HFF-Myc (cell line): Measurements from ENCODE around the gene WDR7.

Experiments used
- DNase-seq: peaks from one replicate; pipeline ENCODE4 v3.0.0-alpha.2; 2011; ENCODE audit warnings: low read depth; ENCODE audit errors: extremely low read depth
- H3K4me3 ChIP-seq: replicated peaks from 2 replicates; pipeline ENCODE4 v1.5.1; 2011; ENCODE audit warnings: low read depth, mild to moderate bottlenecking, control low read depth, low read length
- TF ChIP-seq, protein P1 (sequence below): IDR thresholded peaks from 2 replicates; pipeline ENCODE4 v1.5.1; 2012; ENCODE audit warnings: mild to moderate bottlenecking, low read depth, low read length, control low read depth; ENCODE audit errors: missing control alignments

The WDR7 gene

DNA sequence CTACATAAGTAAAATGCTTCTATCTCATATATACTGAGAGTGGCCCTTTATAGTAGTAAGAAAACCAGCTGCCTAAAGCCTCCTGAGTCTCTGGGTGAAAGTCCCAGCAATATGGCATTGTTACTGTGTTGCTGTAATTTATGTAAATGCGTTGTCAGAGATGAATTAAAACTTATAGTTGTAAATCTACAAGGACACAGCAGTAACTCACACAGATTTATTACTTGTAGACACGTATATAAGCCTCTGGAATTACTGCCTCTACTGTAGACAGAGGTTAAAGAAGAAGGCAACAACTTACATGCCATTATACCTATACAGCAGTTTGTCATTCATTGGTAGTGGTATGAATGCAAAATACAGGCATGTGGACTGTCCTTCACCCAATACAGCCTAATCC, 326.6 kb downstream of the WDR7 start:
- DNase-seq: no peak
- H3K4me3 ChIP-seq: no peak overlapping the region
- TF ChIP-seq, protein P1, sequence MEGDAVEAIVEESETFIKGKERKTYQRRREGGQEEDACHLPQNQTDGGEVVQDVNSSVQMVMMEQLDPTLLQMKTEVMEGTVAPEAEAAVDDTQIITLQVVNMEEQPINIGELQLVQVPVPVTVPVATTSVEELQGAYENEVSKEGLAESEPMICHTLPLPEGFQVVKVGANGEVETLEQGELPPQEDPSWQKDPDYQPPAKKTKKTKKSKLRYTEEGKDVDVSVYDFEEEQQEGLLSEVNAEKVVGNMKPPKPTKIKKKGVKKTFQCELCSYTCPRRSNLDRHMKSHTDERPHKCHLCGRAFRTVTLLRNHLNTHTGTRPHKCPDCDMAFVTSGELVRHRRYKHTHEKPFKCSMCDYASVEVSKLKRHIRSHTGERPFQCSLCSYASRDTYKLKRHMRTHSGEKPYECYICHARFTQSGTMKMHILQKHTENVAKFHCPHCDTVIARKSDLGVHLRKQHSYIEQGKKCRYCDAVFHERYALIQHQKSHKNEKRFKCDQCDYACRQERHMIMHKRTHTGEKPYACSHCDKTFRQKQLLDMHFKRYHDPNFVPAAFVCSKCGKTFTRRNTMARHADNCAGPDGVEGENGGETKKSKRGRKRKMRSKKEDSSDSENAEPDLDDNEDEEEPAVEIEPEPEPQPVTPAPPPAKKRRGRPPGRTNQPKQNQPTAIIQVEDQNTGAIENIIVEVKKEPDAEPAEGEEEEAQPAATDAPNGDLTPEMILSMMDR: no peak

DNA sequence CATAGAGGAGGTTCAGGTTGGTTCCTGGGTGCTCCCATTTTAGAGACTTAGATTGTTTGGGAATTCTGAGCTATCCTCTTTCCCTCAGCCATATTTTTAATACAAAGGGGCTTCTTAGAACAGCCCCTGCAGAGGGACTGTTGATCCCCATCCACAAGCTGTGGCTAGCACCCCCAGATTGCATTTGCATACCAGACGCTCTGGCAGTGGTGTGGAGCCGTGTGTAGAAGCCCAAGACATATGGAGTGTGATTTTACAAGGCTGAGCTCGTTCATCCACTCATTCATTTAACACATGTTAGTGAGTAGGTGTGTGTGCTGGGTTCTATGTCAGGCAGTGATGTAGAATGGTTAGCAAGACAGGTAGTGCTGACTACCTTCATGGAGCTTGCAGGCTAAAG, 329.0 kb downstream of the WDR7 start:
- no peak overlapping the region for H3K4me3 ChIP-seq
- TF ChIP-seq, protein P1: no peak
- no peak for DNase-seq

DNA sequence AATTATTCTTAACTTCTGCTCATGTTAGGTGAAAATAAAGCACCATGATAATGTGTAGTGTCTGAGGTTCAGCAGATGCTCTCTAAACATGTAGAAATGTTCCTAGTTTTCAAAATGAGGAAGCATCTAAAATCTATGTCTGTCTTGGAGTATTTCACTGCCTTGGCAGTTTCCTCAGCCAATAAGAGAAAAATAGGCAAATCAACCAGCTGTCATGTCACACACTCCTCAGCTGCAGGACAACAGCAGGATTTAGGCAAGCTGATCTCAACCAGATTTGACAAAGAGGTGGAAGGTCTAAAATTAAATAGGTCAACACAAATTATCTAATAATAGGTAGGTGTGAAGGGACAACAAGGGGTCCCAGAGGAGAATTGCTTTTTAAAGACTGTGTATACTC, 331.6 kb downstream of the WDR7 start:
- TF ChIP-seq, protein P1: no peak
- H3K4me3 ChIP-seq: no peak overlapping the region
- no peak for DNase-seq

DNA sequence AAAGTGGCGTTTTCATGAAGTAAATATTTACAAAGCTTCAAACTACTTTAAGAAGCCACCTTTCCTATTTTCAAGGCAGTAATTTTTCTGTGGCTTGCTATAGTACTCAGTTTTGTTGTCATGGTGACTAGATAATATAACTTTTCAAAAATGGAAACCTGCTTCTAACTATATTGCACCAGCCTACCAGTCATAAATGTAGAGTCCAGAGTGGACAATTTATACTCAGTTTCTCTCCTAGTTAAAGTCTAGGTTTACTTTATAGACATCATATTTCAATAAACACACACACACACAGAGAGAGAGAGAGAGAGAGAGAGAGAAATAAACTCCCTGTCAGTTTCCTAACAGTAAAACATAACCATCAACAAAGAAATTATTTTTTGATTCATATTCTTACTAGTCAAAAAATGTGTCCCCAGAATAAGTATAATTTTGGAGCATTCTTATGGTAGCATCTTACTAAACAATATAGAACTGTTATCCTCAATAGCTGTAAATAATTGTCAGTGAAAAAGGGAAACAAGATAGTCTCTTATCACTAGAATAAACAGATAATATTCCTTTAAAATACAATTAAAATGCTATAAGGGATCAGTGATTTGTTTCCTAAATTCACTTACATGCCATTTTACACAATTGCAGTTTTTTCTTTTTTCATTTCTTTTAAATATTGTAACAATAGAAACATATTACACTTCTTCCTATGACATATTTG, 332.3 kb downstream of the WDR7 start:
- no peak overlapping the region for H3K4me3 ChIP-seq
- TF ChIP-seq, protein P1: no peak
- DNase-seq: no peak

DNA sequence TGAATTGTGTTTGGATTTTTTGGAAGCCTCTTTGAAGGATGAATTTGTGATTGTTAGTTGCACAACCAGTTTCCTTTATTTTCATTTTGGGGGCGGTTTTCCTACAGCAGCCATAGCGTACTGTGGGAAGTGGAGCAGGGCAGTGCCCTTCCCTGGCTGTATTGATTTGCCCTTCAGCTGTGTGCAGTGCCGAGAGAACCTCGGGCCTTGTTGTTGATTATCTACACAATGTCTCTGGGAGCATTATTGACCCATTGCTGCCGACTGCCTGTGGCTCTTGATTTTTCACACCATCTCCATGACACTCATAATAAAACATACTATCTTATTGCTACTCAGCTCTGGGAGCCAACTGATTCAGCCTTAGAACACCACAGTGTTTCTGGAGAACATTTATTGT, 333.6 kb downstream of the WDR7 start:
- TF ChIP-seq, protein P1: no peak
- no peak overlapping the region for H3K4me3 ChIP-seq
- no peak for DNase-seq

DNA sequence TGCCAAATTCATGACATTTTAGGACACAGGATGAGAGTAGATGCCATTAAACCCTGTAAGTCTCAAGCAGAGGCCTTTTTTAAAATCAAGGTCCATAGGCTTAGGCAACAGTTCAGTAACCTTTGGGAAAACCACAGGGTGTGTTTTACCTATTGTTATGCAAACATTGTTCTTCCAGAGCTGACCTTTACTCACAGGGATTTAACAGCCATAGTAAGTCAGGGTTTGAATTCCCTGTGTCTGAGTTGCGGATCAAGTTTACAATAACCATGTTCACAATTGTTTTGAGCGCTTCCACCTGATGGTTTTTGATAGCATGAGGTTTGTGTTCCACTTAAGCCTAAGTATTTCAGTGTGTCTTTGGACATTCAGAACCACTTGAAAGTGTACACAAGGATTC, 335.7 kb downstream of the WDR7 start:
- no peak overlapping the region for H3K4me3 ChIP-seq
- no peak for DNase-seq
- TF ChIP-seq, protein P1: no peak

DNA sequence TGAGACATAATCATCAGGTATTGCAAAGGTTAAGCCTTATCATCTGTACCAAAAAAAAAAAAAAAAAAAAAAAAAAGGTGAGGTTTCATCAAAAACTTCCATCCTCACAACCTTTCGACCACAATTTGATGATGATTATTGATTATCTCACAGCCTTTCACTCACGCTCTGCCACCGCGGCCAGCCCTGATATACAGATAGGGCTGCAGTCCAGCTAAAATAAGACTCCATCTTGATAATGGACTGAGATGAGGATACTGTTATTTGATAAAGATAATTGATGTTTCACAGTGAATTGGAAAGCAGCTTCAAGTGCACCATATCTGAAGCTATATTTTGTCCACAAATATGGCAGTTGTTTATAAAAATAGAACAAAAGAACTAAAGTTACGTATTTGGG, 336.1 kb downstream of the WDR7 start:
- TF ChIP-seq, protein P1: no peak
- no peak overlapping the region for H3K4me3 ChIP-seq
- no peak for DNase-seq
